CD4-positive, alpha-beta T cell treated with Interleukin-15 for 1 hour (primary cell): ENCODE data around the gene DFFB.
A peak's percentile ranks its signal among the peaks of the same experiment; 100 is the strongest.
"Not testable (repeated sequence)": the region's sequence is repeated elsewhere in the genome, so short reads cannot be mapped to it uniquely, and the experiment has no call there.

Experiments used
- DNase-seq: peaks from one replicate; pipeline ENCODE4 v3.0.0-alpha.2; 2020

Gene DFFB

DNA sequence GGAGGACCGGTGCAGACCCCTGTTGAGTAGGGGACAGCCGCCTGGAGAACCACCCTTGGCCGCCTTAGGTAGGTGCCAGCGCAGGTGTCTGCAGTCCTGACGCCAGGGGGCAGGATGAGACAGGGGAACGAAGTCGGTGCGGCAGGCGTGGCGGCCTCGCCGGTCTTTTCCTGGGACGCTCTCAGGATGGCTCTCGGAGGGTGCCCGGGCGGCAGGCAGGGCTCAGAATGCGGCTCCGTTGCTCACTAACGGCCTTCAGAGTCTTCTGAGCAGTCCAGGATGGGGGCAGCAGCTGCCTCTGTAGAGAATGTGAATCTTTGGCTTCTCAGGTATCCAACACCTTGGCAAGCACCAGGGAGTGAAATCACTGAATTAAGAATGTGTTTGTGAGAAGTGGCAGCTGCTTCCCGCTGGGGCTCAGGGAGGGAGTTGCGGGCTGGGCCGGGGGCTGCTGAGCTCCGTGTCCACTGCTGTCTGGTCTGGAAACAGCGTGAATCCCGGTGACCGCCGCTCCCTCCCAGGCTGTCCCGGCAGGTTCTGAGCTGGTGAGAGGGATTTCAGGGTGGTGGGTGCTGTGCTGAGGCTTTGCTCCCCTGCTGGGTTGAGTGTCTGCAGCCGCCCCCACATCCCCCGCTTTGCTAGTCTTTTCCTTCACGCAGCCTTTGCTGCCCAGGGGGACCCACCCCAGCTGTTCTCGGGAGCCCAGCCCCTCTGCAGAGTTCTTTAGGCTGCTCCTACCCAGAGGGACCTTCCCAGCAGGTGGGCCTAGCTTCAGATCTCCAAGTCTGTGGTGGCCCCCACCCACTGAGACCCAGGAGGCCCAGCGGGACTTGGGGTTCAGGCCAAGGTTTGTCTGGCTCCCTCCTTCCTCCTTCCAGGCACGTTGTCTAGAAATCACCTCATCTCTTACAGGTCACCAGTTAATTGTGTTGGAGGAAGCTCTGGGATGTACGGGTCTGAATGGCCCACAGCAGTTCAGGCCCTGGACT lies 53.9 kb downstream of the DFFB start:
- DNase-seq: peak; percentile 66

DNA sequence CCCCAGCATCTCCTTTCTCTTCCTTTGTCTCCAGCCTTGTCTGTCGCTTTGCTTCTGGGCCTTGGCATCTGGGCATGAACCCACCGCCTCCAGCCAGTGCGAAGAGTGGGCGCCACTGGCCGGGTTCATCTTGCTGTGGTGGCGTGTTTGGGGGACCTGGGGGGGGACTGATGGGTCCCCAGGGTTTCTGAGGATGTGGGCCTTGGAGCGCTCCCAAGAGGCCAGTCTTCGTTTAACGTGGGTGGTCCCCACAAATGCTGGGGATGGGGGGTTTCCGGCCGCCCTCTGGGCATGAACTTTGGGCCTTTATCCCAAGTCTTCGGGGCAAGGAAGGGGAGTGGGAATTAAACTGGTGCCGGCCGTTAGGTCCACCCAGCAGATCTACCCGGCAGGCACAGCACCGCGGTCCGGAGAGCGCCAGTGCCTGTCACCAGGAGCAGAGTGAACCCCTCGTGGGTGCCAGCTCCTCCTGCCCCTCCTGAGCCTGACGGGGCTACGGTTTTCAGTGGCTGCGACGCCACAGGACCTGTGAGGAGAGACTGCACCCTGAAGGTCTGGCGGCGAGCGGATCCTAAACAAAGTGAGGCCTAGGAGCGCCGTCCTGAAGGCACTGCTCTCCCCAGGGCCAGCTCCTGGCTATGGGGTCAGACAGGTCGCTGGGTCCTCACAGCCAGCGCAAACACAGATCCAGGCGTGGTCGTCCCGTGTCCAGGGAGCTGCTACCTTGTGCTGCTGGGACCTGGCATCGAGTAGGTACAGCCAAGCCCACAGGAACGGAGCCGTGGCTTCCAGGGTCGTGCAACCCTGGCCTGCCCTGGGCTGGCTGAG lies 54.9 kb downstream of the DFFB start:
- peak; percentile 15 for DNase-seq

GRCh38 chr1:3912809-3913685 lies 55.8 kb downstream of the DFFB start:
- peak; percentile 11 for DNase-seq

DNA sequence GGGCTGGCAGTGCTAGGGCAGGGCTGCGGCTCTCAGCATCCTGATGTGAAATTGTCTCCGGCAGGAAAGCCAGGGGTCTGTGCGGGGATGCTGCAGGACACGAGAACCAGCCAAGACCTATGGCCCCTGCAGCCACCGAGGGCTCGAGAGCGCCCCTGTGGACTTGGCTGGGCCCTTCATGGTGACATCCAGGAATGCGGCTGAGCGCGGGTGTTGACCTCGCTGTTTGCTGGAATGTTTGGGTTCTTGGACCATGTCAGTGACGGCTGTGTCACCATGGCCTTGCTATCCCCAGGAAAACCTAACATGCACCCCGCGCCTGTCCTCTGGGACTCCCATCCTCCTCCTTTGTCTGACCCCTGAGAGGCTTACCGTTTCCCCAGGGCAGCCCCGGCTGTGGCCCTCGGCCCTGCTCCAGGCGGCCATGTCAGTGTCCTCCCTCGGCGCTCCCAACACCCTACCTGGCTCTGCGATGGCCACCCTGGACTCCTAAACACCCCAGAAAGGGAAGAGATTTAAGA lies 57.1 kb downstream of the DFFB start:
- peak; percentile 6 for DNase-seq

- DNase-seq: no peak
Observed at GRCh38 chr1:3914911-3915310, 57.6 kb downstream of the DFFB start.

- peak; percentile 14 for DNase-seq
Observed at GRCh38 chr1:3915551-3916121, 58.4 kb downstream of the DFFB start.

DNA sequence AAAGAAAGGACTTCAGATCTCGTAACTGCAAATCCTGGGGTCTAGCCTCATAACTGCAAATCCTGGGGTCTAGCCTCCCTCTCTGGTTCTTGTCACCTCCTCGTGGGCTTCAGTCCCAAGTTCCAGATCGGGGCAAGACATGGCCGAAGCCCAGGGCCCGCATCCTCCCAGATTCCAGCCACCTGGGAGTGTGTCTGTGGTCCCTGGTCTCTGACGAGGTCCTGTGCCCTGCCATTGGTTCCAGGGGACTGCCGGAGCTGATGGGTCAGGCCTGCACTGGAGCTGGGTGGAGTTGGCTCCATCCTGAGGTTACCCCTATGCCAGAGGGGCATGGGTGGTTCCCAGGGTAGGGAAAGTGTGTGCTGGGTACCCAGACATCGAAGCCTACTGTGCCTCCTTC lies 60.5 kb downstream of the DFFB start:
- peak; percentile 11 for DNase-seq

DNA sequence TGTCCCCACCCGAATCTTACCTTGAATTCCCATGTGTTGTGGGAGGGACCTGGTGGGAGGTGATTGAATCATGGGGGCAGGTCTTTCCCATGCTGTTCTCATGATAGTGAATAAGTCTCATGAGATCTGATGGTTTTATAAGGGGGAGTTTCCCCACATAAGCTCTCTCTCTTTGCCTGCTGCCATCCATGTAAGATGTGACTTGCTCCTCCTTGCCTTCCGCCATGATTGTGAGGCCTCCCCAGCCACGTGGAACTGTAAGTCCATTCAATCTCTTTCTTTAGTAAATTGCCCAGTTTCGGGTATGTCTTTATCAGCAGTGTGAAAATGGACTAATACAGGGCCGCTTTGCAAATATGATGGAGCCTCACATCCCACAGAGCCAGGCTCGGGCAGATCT lies 61.1 kb downstream of the DFFB start:
- DNase-seq: not testable (repeated sequence)

DNA sequence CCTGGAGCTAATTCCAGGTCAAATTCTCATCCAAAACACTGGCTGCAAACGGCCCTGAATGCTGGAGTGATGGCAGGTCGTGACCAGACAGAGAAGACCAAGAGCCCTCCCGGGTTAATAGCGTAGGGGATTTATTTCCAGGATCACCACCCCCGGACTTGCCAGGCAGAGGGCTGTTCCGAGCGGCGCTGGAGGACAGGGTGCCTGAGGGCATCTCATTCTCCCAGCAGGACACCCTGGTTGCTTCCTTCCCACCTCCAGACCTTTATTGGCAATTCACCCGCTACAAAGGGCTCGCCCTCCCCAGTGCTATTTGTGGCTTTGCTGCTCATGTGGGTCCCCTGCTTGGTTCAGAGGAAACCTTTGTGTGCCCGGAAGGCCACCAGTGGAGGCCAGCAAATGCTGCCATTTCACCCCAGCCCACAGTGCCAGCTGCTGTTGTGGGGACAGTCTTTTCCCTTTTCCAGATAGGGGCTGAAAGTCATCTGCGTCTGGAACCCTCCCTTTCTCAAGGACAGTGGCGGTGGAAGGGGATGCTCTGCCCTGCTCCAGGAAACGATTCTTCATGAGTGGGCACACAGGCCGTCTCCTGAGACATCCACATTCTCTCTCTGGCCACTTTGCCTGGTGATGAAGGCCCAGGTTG lies 61.8 kb downstream of the DFFB start:
- peak; percentile 11 for DNase-seq

GRCh38 chr1:3919706-3920105 lies 62.4 kb downstream of the DFFB start:
- no peak for DNase-seq

GRCh38 chr1:3921765-3922164 lies 64.5 kb downstream of the DFFB start:
- peak; percentile 11 for DNase-seq

- DNase-seq: peak; percentile 32
Observed at GRCh38 chr1:3922201-3922725, 65.0 kb downstream of the DFFB start.

- DNase-seq: peak; percentile 9
Observed at GRCh38 chr1:3922851-3923250, 65.6 kb downstream of the DFFB start.

GRCh38 chr1:3923378-3924185 lies 66.3 kb downstream of the DFFB start:
- peak; percentile 9 for DNase-seq

DNA sequence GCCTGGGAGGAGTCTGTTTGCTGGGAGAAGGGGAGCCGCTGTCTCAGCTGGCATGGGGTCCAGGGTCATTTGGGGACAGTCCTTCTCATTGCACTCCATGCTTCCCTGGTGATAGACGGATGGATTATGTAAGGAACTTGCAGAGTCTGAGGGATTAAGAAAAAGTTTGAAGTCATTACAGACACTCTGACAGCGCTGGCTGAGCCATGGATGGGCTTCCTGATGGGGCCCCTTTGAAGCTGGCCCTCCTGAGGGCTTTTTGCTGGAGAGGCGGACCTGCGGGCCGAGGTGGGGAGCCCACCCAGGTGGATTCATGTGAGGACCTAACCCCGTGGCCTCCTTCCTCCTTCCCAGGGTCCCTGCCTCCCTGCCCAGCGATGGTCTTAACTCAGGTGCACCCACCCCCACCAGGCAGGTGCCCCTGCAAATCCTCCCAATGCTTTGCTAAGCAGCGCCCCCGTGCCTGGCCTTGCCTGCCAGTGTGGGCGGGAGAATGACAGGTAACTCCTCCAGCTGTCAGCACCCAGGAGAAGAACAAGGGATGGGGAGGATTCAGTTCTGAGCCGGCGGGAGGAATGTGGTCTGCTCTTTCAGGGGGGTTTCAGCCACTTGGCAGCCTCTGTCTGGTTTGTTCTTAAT lies 67.0 kb downstream of the DFFB start:
- DNase-seq: peak; percentile 9

DNA sequence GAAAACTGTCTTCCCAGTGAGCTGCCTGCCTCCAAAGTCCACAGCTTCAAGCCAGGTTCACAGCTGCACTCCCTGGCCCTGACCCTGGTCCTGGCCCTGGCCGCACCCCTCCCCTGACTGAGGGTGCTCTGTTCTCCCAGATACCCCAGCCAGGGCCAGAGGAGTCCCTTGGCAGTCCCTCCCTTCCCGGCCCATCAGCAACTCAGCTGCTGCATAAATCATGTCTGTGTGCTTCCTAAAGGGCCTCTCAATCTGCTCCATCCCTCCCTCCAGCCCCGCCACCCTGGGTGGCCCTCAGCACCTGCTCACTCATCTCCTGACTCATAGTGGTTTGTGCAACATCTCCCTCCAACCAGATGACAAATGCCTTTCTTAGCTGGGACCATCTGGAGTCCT lies 67.5 kb downstream of the DFFB start:
- peak; percentile 10 for DNase-seq

GRCh38 chr1:3925256-3925655 lies 68.0 kb downstream of the DFFB start:
- DNase-seq: peak; percentile 12

DNA sequence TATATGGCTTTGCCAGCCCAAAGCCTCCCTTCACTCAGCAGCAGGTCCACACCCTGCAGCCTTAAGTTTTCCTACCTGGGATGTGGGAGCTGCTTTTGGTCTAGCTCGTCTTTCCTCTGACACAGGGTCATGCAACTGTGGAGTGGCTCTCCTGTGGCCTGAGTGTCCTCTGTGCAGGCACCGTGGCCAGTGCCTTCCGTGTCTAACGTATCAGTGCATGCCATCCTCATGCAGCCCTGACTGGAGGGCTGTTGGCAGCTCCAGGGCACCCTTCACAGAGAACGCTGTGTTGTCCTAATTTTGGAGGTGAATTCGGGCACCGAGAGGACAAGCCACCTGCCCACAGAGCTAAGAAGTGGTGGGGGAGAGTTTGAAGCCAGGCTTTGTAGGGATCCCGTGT lies 68.5 kb downstream of the DFFB start:
- no peak for DNase-seq

- DNase-seq: no peak
Observed at GRCh38 chr1:3926956-3927355, 69.7 kb downstream of the DFFB start.

DNA sequence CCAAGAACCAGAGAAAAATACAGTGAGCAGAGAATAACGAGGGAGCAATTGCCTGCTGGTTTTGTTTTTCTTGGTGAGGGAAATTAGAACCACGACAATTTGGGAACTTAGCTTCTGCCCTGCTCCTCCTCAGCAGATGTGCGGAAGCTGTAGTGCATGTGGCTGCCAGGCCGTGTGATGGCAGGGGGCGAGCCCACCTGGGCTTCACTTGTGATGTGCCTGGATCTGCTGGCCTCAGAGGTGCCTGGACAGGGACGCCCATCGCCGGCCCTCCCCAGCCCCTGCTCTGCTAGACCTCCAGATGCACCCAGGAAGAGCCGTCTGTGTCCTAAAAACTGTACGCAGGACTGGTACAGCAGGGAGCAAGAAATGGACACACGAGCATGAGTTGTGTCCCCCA lies 71.3 kb downstream of the DFFB start:
- DNase-seq: no peak
